Gastroesophageal sphincter (tissue), 3 donors: ENCODE results near the gene TTYH3.

Source experiments
- CTCF ChIP-seq, 4 experiments: fragments of 200-600 bp in 2 of 4; fragments of 450-650 bp in 2 of 4; sonication (generic) in 1 of 4; IDR thresholded peaks; one replicate each; pipeline ENCODE4 v1.5.1; 2017 to 2019; ENCODE audit warnings: antibody characterized with exemption in 4 of 4, mild to moderate bottlenecking in 2 of 4, moderate library complexity in 2 of 4
- POLR2AphosphoS5 ChIP-seq: sonication (generic); formaldehyde crosslinking; IDR thresholded peaks from one replicate; pipeline ENCODE4 v1.6.1; 2017; ENCODE audit warnings: antibody characterized with exemption

GRCh38 chr7:2594599-2594998 is 37.2 kb upstream of the TTYH3 start:
- no peak for TF ChIP-seq CTCF (IDR thresholded peaks at IDR 0.05)
- no peak for TF ChIP-seq POLR2AphosphoS5
